Brain microvascular endothelial cell (primary cell): ENCODE results near the gene TNNT2.

Experiments used
- DNase-seq: peaks from one replicate; pipeline ENCODE4 v3.0.0-alpha.2; 2020
- H3K27ac ChIP-seq: fragments of 250-450 bp; sonication (Bioruptor Pico); 2 replicates; pipeline ENCODE4 v1.5.1; 2020; ENCODE audit warnings: mild to moderate bottlenecking, moderate library complexity
- H3K27me3 ChIP-seq: fragments of 250-450 bp; sonication (Bioruptor Pico); replicated peaks from 2 replicates; pipeline ENCODE4 v1.5.1; 2020; ENCODE audit warnings: mild to moderate bottlenecking
- H3K36me3 ChIP-seq: fragments of 250-450 bp; sonication (Bioruptor Pico); replicated peaks from 2 replicates; pipeline ENCODE4 v1.5.1; 2020; ENCODE audit warnings: mild to moderate bottlenecking
- H3K4me3 ChIP-seq: 2 replicates; pipeline ENCODE4 v1.5.1; 2011; ENCODE audit warnings: low read depth, mild to moderate bottlenecking, control low read depth, low read length, moderate library complexity
- CTCF ChIP-seq: IDR thresholded peaks from 2 replicates; pipeline ENCODE4 v1.5.1; 2011; ENCODE audit warnings: low read depth, mild to moderate bottlenecking, moderate library complexity, low read length, control low read depth, inconsistent platforms; ENCODE audit errors: missing control alignments
- in situ Hi-C: cut with HindIII; loops from 2 replicates; pipeline ENCODE4 v1.10.0; 2017; ENCODE audit warnings: low sequenced_read_pairs, low pct_ligation_motif_present

TNNT2 gene

GRCh38 chr1:201321826-201322390 is 55.6 kb downstream of the TNNT2 start:
- H3K36me3 ChIP-seq = no peaks in the 10 kb centered on the region
- no peak overlapping the region for H3K27ac ChIP-seq
- no peak for DNase-seq
- peaks cover 2% of the 10 kb centered on the region for H3K27me3 ChIP-seq
- H3K4me3 ChIP-seq = no peak overlapping the region
- in situ Hi-C loops = no loop called here
- TF ChIP-seq CTCF = no peak

- no peaks in the 10 kb centered on the region for H3K36me3 ChIP-seq
- H3K27ac ChIP-seq = no peak overlapping the region
- H3K27me3 ChIP-seq = no peaks in the 10 kb centered on the region
- in situ Hi-C loops = no loop called here
- TF ChIP-seq CTCF = no peak
- H3K4me3 ChIP-seq = no peak overlapping the region
- no peak for DNase-seq
Measured at GRCh38 chr1:201320168-201320788, 57.2 kb downstream of the TNNT2 start.

DNA sequence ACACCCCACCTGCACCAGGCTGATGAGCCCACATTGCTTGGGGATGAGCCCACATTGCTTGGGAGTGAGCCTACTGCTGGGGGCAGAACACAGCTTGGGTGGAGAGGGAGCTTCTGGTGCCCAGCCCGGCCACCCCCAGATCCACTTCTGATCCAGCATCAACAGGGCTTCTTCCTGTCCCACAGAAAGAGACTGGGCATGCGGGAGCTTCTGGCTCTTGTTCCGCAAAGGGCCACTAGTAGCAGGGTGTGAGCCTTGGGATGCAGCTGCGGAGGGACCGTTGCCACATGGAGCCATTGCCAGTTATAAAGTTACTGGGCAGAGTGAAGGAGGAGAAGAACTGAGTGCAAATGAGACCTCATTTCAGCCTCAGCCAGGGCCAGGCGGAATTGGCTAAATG is 57.8 kb downstream of the TNNT2 start:
- DNase-seq = no peak
- Histone ChIP-seq H3K27me3 (no peaks in the 10 kb centered on the region), H3K4me3 (no peak overlapping the region), H3K36me3 (no peaks in the 10 kb centered on the region), H3K27ac (no peak overlapping the region)
- in situ Hi-C loops = no loop called here
- no peak for TF ChIP-seq CTCF

- H3K27me3 ChIP-seq = no peaks in the 10 kb centered on the region
- DNase-seq = no peak
- no peaks in the 10 kb centered on the region for H3K36me3 ChIP-seq
- in situ Hi-C loops = no loop called here
- no peak for TF ChIP-seq CTCF
- H3K27ac ChIP-seq = no peak overlapping the region
- no peak overlapping the region for H3K4me3 ChIP-seq
Measured at GRCh38 chr1:201318504-201319340, 58.8 kb downstream of the TNNT2 start.

- in situ Hi-C loops = no loop called here
- TF ChIP-seq CTCF = no peak
- Histone ChIP-seq H3K36me3 (no peaks in the 10 kb centered on the region), H3K4me3 (no peak overlapping the region), H3K27me3 (no peaks in the 10 kb centered on the region), H3K27ac (no peak overlapping the region)
- no peak for DNase-seq
Measured at GRCh38 chr1:201317551-201317950, 59.9 kb downstream of the TNNT2 start.
